Muscle of leg (tissue), 11 donors: Measurements from ENCODE around the gene TK2. TPM values are rescaled to one million over a fixed set of nuclear protein-coding genes. Genes with fewer than 3 reads are reported as not detected.
"Not testable (repeated sequence)": the region's sequence is repeated elsewhere in the genome, so short reads cannot be mapped to it uniquely, and the experiment has no call there.

ENCODE experiments used
- DNase-seq: peaks from one replicate; pipeline ENCODE4 v3.0.0; 2013
- H3K27ac ChIP-seq: one replicate; pipeline ENCODE4 v1.5.1; 2013; ENCODE audit warnings: mild to moderate bottlenecking, low read length, control low read depth
- H3K27me3 ChIP-seq: one replicate; pipeline ENCODE4 v1.6.1; 2013; ENCODE audit warnings: low read length; ENCODE audit not compliant: control insufficient read depth, insufficient read depth
- H3K36me3 ChIP-seq: one replicate; pipeline ENCODE4 v1.6.1; 2013; ENCODE audit warnings: low read length; ENCODE audit not compliant: control insufficient read depth, insufficient read depth
- H3K4me1 ChIP-seq: one replicate; pipeline ENCODE4 v1.6.1; 2013; ENCODE audit warnings: low read length; ENCODE audit not compliant: control insufficient read depth, insufficient read depth
- H3K4me3 ChIP-seq: one replicate; pipeline ENCODE4 v1.5.1; 2013; ENCODE audit warnings: low read length, control low read depth
- H3K9me3 ChIP-seq: replicated peaks from 2 replicates; pipeline ENCODE4 v1.6.1; 2013; ENCODE audit warnings: low read depth, low read length; ENCODE audit not compliant: control insufficient read depth
- WGBS: methylation state at CpG from one replicate; pipeline ENCODE4 v1.1.5; 2013; ENCODE audit warnings: missing lambda C conversion rate; ENCODE audit not compliant: insufficient coverage; 5-methylcytosine and 5-hydroxymethylcytosine counted together
- polyA plus RNA-seq, 8 donors: library from polyadenylated mRNA; unstranded; fragments of 120-200 nt; gene quantifications; one replicate each; pipeline versions ENCODE4 v1.2.1 to v1.2.3, GENCODE V29; 2013; ENCODE audit warnings: inconsistent platforms in 1 of 8, low replicate concordance in 1 of 8; ENCODE audit not compliant: insufficient read length in 8 of 8, insufficient read depth in 1 of 8
- total RNA-seq: library from RNA; stranded (reverse); fragments of 120-200 nt; gene quantifications from one replicate; pipeline ENCODE4 v1.2.4, GENCODE V29; 2013

TK2 gene
- total and polyA plus RNA-seq, 9 donors: 13.6 to 18.8 (median 15.0) TPM

- no peak overlapping the region for H3K4me3 ChIP-seq
- H3K27me3 ChIP-seq: no peaks in the 10 kb centered on the region
- DNase-seq: peak; percentile 66
- no peaks in the 10 kb centered on the region for H3K9me3 ChIP-seq
- H3K36me3 ChIP-seq: peaks cover 36% of the 10 kb centered on the region
- WGBS: 73% methylated on average over 4 of the region's 14 CpGs
- H3K4me1 ChIP-seq: peaks cover 66% of the 10 kb centered on the region
- H3K27ac ChIP-seq: peak overlapping the region; percentile 81
These were observed 29.3 kb downstream of the TK2 start for GRCh38 chr16:66520406-66521170.

- peaks cover 34% of the 10 kb centered on the region for H3K36me3 ChIP-seq
- no peak for DNase-seq
- no peaks in the 10 kb centered on the region for H3K27me3 ChIP-seq
- WGBS: 78% methylated on average over 10 of the region's 11 CpGs
- peak overlapping the region; percentile 81 for H3K27ac ChIP-seq
- H3K4me1 ChIP-seq: peaks cover 66% of the 10 kb centered on the region
- no peaks in the 10 kb centered on the region for H3K9me3 ChIP-seq
- H3K4me3 ChIP-seq: no peak overlapping the region
These were observed 30.2 kb downstream of the TK2 start for GRCh38 chr16:66519482-66520373.

GRCh38 chr16:66517586-66518263 lies 32.2 kb downstream of the TK2 start:
- 90% methylated on average over 4 of the region's 8 CpGs for WGBS
- peaks cover 57% of the 10 kb centered on the region for H3K4me1 ChIP-seq

GRCh38 chr16:66516808-66517585 lies 32.9 kb downstream of the TK2 start:
- DNase-seq: peak; percentile 97
- H3K27me3 ChIP-seq: no peaks in the 10 kb centered on the region
- H3K4me3 ChIP-seq: no peak overlapping the region
- H3K4me1 ChIP-seq: peaks cover 55% of the 10 kb centered on the region
- peak overlapping the region; percentile 95 for H3K27ac ChIP-seq
- no peaks in the 10 kb centered on the region for H3K9me3 ChIP-seq
- H3K36me3 ChIP-seq: peaks cover 38% of the 10 kb centered on the region
- WGBS: 0% methylated on average over 3 of the region's 15 CpGs

More at GRCh38 chr16:66517586-66518263, 32.2 kb downstream of the TK2 start:
- Histone ChIP-seq H3K36me3 (peaks cover 36% of the 10 kb centered on the region), H3K4me3 (no peak overlapping the region), H3K9me3 (no peaks in the 10 kb centered on the region), H3K27ac (peak overlapping the region; percentile 95), H3K27me3 (no peaks in the 10 kb centered on the region)
- DNase-seq: no peak

GRCh38 chr16:66516509-66516807 lies 33.5 kb downstream of the TK2 start:
- no peaks in the 10 kb centered on the region for H3K27me3 ChIP-seq
- H3K27ac ChIP-seq: peak overlapping the region; percentile 95
- no peak overlapping the region for H3K4me3 ChIP-seq
- no peak for DNase-seq
- 39% methylated on average over 8 of the region's 8 CpGs for WGBS
- peaks cover 57% of the 10 kb centered on the region for H3K4me1 ChIP-seq
- no peaks in the 10 kb centered on the region for H3K9me3 ChIP-seq
- H3K36me3 ChIP-seq: peaks cover 40% of the 10 kb centered on the region

GRCh38 chr16:66515596-66516508 lies 34.1 kb downstream of the TK2 start:
- Histone ChIP-seq H3K4me1 (peaks cover 58% of the 10 kb centered on the region), H3K36me3 (peaks cover 46% of the 10 kb centered on the region), H3K9me3 (no peaks in the 10 kb centered on the region), H3K4me3 (no peak overlapping the region), H3K27me3 (no peaks in the 10 kb centered on the region), H3K27ac (peak overlapping the region; percentile 95)
- no peak for DNase-seq
- 42% methylated on average over 8 of the region's 12 CpGs for WGBS

- WGBS: 87% methylated on average over 7 of the region's 10 CpGs
These were observed 34.8 kb downstream of the TK2 start for GRCh38 chr16:66514980-66515595.

GRCh38 chr16:66514391-66514790 lies 35.5 kb downstream of the TK2 start:
- H3K27me3 ChIP-seq, H3K9me3 ChIP-seq, H3K27ac ChIP-seq, H3K4me3 ChIP-seq, DNase-seq: not testable (repeated sequence)
- H3K4me1 ChIP-seq: peaks cover 53% of the 10 kb centered on the region
- 98% methylated on average over 5 of the region's 17 CpGs for WGBS
- peaks cover 51% of the 10 kb centered on the region for H3K36me3 ChIP-seq

More at GRCh38 chr16:66514980-66515595, 34.8 kb downstream of the TK2 start:
- not testable (repeated sequence) for H3K4me3 ChIP-seq, H3K27me3 ChIP-seq, DNase-seq, H3K9me3 ChIP-seq, H3K27ac ChIP-seq
- Histone ChIP-seq H3K36me3 (peaks cover 54% of the 10 kb centered on the region), H3K4me1 (peaks cover 59% of the 10 kb centered on the region)
